H1 (cell line): ENCODE measurements around the gene GATA5. TPM values are rescaled to one million over a fixed set of nuclear protein-coding genes. Genes with fewer than 3 reads are reported as not detected.

ENCODE experiments used
- CTCF ChIA-PET: fragments of 300-600 bp; sonication (Branson Sonifier 250); formaldehyde crosslinking; loops from one replicate; lab custom pipeline; 2021; ENCODE audit not compliant: partially characterized antibody; lab: Charles Lee
- POLR2A ChIA-PET: fragments of 300-600 bp; sonication (Branson Sonifier 250); formaldehyde crosslinking; loops from one replicate; lab custom pipeline; 2021; ENCODE audit warnings: inconsistent platforms; ENCODE audit not compliant: partially characterized antibody; lab: Charles Lee
- DNase-seq, 2 experiments: peaks; one replicate each; pipeline versions ENCODE4 v3.0.0 to v3.0.0-alpha.2; 2010 to 2022; ENCODE audit warnings: low spot score in 2 of 2, low read depth in 1 of 2, mixed read lengths in 1 of 2
- FAIRE-seq: peaks from 2 replicates; lab custom pipeline; 2011; peaks lifted over from hg19 to GRCh38; lab: Jason Lieb, UNC
- H2AFZ ChIP-seq: 2 replicates; pipeline ENCODE4 v1.8.1; 2012; ENCODE audit warnings: low read length, inconsistent platforms
- H2AK5ac ChIP-seq: 2 replicates; pipeline ENCODE4 v1.6.1; 2013; ENCODE audit warnings: low read depth, low read length
- H2BK120ac ChIP-seq: replicated peaks from 2 replicates; pipeline ENCODE3; 2013; ENCODE audit warnings: low read depth, low read length, inconsistent platforms
- H2BK12ac ChIP-seq: 2 replicates; pipeline ENCODE4 v1.6.1; 2013; ENCODE audit warnings: low read depth, low read length
- H2BK15ac ChIP-seq: 2 replicates; pipeline ENCODE4 v1.6.1; 2013; ENCODE audit warnings: low read length
- H2BK20ac ChIP-seq: 2 replicates; pipeline ENCODE4 v1.6.1; 2013; ENCODE audit warnings: low read length
- H2BK5ac ChIP-seq: 2 replicates; pipeline ENCODE4 v1.6.1; 2013; ENCODE audit warnings: low read depth, low read length
- H3K14ac ChIP-seq: 2 replicates; pipeline ENCODE4 v1.6.1; 2013; ENCODE audit warnings: inconsistent platforms; ENCODE audit not compliant: insufficient read length
- H3K18ac ChIP-seq: 2 replicates; pipeline ENCODE4 v1.6.1; 2013; ENCODE audit warnings: low read length; ENCODE audit errors: extremely low read depth
- H3K23ac ChIP-seq: 2 replicates; pipeline ENCODE4 v1.6.1; 2013; ENCODE audit warnings: inconsistent platforms; ENCODE audit not compliant: insufficient read length
- H3K23me2 ChIP-seq: 2 replicates; pipeline ENCODE4 v1.6.1; 2013; ENCODE audit warnings: low read depth, low read length
- H3K27ac ChIP-seq: 2 replicates; pipeline ENCODE4 v1.6.1; 2011; ENCODE audit warnings: low read depth, low read length, inconsistent platforms
- H3K27me3 ChIP-seq, 4 experiments: replicated peaks in 1 of 4; 1 replicate in 1 of 4; 2 replicates in 3 of 4; pipeline versions ENCODE4 v1.6.1 to v1.8.1; 2011 to 2013; ENCODE audit warnings: low read length in 3 of 4, mild to moderate bottlenecking in 3 of 4, inconsistent platforms in 2 of 4, mixed read lengths in 2 of 4, moderate library complexity in 1 of 4; ENCODE audit not compliant: control insufficient read depth in 3 of 4, insufficient read depth in 3 of 4; ENCODE audit errors: extremely low read depth in 1 of 4
- H3K36me3 ChIP-seq, 4 experiments: 2 replicates each; pipeline versions ENCODE4 v1.6.1 to v1.8.1; 2011 to 2013; ENCODE audit warnings: mild to moderate bottlenecking in 4 of 4, low read length in 3 of 4, moderate library complexity in 2 of 4, control low read depth in 1 of 4, inconsistent platforms in 1 of 4; ENCODE audit not compliant: insufficient read depth in 4 of 4, control insufficient read depth in 2 of 4
- H3K4ac ChIP-seq: replicated peaks from 2 replicates; pipeline ENCODE3; 2013; ENCODE audit warnings: low read length, low read depth, mixed read lengths, inconsistent platforms; ENCODE audit not compliant: insufficient read length
- H3K4me1 ChIP-seq, 4 experiments: replicated peaks in 1 of 4; 1 replicate in 1 of 4; 2 replicates in 3 of 4; pipeline versions ENCODE4 v1.6.1 to v1.8.1; 2011 to 2013; ENCODE audit warnings: low read length in 3 of 4, inconsistent platforms in 2 of 4, mixed read lengths in 1 of 4; ENCODE audit not compliant: insufficient read depth in 4 of 4, control insufficient read depth in 3 of 4
- H3K4me2 ChIP-seq, 2 experiments: 2 replicates each; pipeline versions ENCODE4 v1.6.1 to v1.8.1; 2011 to 2013; ENCODE audit warnings: low read depth in 2 of 2, low read length in 2 of 2, control low read depth in 1 of 2, inconsistent platforms in 1 of 2, mild to moderate bottlenecking in 1 of 2; ENCODE audit not compliant: insufficient read depth in 1 of 2
- H3K4me3 ChIP-seq, 4 experiments: fragments of 200-600, 300-600 bp in 1 of 4; sonication (generic), shearing (Covaris generic), sonication (Bioruptor Twin) in 1 of 4; 2 replicates each; pipeline versions ENCODE4 v1.5.1 to v1.8.1; 2011 to 2016; ENCODE audit warnings: low read length in 4 of 4, low read depth in 3 of 4, control low read depth in 2 of 4, inconsistent platforms in 2 of 4, mild to moderate bottlenecking in 2 of 4, mixed read lengths in 1 of 4, moderate library complexity in 1 of 4; ENCODE audit not compliant: insufficient read depth in 2 of 4; ENCODE audit errors: extremely low read depth in 1 of 4
- H3K56ac ChIP-seq: replicated peaks from 2 replicates; pipeline ENCODE3; 2013; ENCODE audit warnings: low read depth, mild to moderate bottlenecking, mixed read lengths, low read length, inconsistent platforms; ENCODE audit not compliant: insufficient read length
- H3K79me1 ChIP-seq: 2 replicates; pipeline ENCODE4 v1.6.1; 2013; ENCODE audit warnings: low read depth, low read length, control low read depth
- H3K79me2 ChIP-seq, 2 experiments: 2 replicates each; pipeline versions ENCODE4 v1.6.1 to v1.8.1; 2012 to 2013; ENCODE audit warnings: low read length in 2 of 2, mild to moderate bottlenecking in 2 of 2, inconsistent platforms in 1 of 2; ENCODE audit not compliant: insufficient read depth in 2 of 2, control insufficient read depth in 1 of 2
- H3K9ac ChIP-seq, 4 experiments: replicated peaks in 1 of 4; 1 replicate in 1 of 4; 2 replicates in 3 of 4; pipeline versions ENCODE4 v1.6.1 to v1.8.1; 2011 to 2013; ENCODE audit warnings: low read depth in 3 of 4, low read length in 3 of 4, control low read depth in 2 of 4, mild to moderate bottlenecking in 2 of 4, moderate library complexity in 2 of 4, inconsistent platforms in 1 of 4; ENCODE audit errors: extremely low read depth in 1 of 4
- H3K9me3 ChIP-seq, 2 experiments: 2 replicates each; pipeline versions ENCODE4 v1.6.1 to v1.8.1; 2012 to 2013; ENCODE audit warnings: mild to moderate bottlenecking in 2 of 2, moderate library complexity in 2 of 2, control low read depth in 1 of 2, inconsistent platforms in 1 of 2, low read depth in 1 of 2, low read length in 1 of 2, mixed read lengths in 1 of 2; ENCODE audit not compliant: insufficient read depth in 2 of 2
- H4K20me1 ChIP-seq, 2 experiments: replicated peaks in 1 of 2; 2 replicates each; pipeline versions ENCODE3 to v1.8.1; 2011 to 2013; ENCODE audit warnings: inconsistent platforms in 2 of 2, low read length in 2 of 2, mild to moderate bottlenecking in 1 of 2; ENCODE audit not compliant: insufficient read depth in 2 of 2, control insufficient read depth in 1 of 2
- H4K5ac ChIP-seq: 2 replicates; pipeline ENCODE4 v1.6.1; 2013; ENCODE audit warnings: low read length, low read depth, mixed read lengths, inconsistent platforms; ENCODE audit not compliant: insufficient read length
- H4K8ac ChIP-seq: 2 replicates; pipeline ENCODE4 v1.8.0; 2013; ENCODE audit warnings: mild to moderate bottlenecking, moderate library complexity, low read length, inconsistent platforms; ENCODE audit not compliant: insufficient read depth; ENCODE audit errors: extremely low read depth
- H4K91ac ChIP-seq: replicated peaks from 2 replicates; pipeline ENCODE3; 2013; ENCODE audit warnings: low read length, mixed read lengths, inconsistent platforms; ENCODE audit not compliant: insufficient read length
- KDM4A ChIP-seq: IDR thresholded peaks from one replicate; pipeline ENCODE4 v1.7.1; 2012; ENCODE audit warnings: low read depth, mild to moderate bottlenecking, moderate library complexity, low read length, inconsistent platforms; ENCODE audit not compliant: severe bottlenecking
- POLR2AphosphoS5 ChIP-seq: IDR thresholded peaks from 2 replicates; pipeline ENCODE4 v1.6.1; 2011; ENCODE audit warnings: low read depth, low read length
- RBBP5 ChIP-seq: IDR thresholded peaks from 2 replicates; pipeline ENCODE4 v1.7.1; 2012; ENCODE audit warnings: low read depth, mild to moderate bottlenecking, inconsistent platforms, low read length, moderate library complexity, borderline replicate concordance
- SUZ12 ChIP-seq: fragments of 200-600 bp; sonication (generic); IDR thresholded peaks from 2 replicates; pipeline ENCODE4 v1.6.1; 2012; ENCODE audit warnings: mild to moderate bottlenecking, inconsistent platforms, low read length, moderate library complexity, mixed read lengths
- WGBS, 2 experiments: shearing (Covaris generic) in 1 of 2; methylation state at CpG; one replicate each; pipeline versions ENCODE4 v1.1.6 to v1.1.7; 2013 to 2015; ENCODE audit warnings: low lambda C conversion rate in 2 of 2, mixed read lengths in 2 of 2, inconsistent platforms in 1 of 2, low coverage in 1 of 2, missing lambda C conversion rate in 1 of 2; ENCODE audit not compliant: insufficient replicate concordance in 2 of 2, insufficient coverage in 1 of 2, insufficient read length in 1 of 2; ENCODE audit errors: extremely low coverage in 1 of 2, missing lambda C conversion rate in 1 of 2; 5-methylcytosine and 5-hydroxymethylcytosine counted together
- polyA plus RNA-seq, 7 experiments: library from polyadenylated mRNA; depleted of rRNA in 3 of 7; stranded (reverse) in 5 of 7; unstranded in 2 of 7; fragments of >200 nt in 5 of 7; fragments of 200-250 nt in 2 of 7; gene quantifications; 1 replicate in 5 of 7; 2 replicates in 1 of 7; 4 replicates in 1 of 7; pipeline versions ENCODE4 v1.2.1 to v1.2.3, GENCODE V29; 2011 to 2013; ENCODE audit warnings: missing spikeins in 2 of 7, mixed read lengths in 2 of 7
- total RNA-seq: library from RNA; stranded (reverse); fragmentation: NEBNext Ultra II Directional; extraction: Animal tissue kit (Norgen Biotek cat#: 25700); gene quantifications from 2 replicates; pipeline ENCODE4 v1.2.1, GENCODE V29; 2021

Gene GATA5
- total and polyA plus RNA-seq, 2 of the 8 experiments (the other 6 are each of a cell fraction or from before 2014, with no cell fraction given), result 0.08 to 0.11 TPM

DNA sequence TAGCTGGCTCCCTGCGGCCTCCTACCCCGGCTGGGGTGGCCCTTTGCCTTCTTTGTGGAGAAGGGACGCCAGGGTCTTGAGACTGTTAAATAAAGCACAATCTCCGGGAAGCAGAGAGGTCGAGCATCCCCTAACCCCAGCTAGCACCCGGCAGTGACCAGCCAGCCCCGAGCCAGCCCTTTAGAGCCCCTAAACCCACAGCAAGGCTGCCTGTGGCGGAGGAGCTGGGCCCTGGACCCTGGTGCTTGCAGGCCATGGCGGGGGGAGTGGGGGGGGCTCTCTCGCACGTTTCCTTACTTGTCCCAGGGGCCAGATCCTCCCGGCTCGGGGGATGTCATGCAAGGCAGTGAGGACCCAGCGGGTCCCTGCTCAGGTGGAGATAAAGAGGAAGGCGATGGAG is 49.2 kb upstream of the GATA5 start:
- 70% methylated on average over 15 of the region's 15 CpGs; no CpG with 5 or more reads in 1 of the 2 experiments for WGBS, 2 experiments
- H2BK120ac ChIP-seq, result no peak overlapping the region
- 0 out of 8 replicates have a peak overlapping the region, but pooled peaks of 1 of the 4 experiments have one; percentile 29 for H3K4me3 ChIP-seq
- peaks cover 0 to 17% (median 11%) of the 10 kb centered on the region in 4 experiments; a peak in 6 of 7 replicates for H3K4me1 ChIP-seq
- no peak overlapping the region for H3K23ac ChIP-seq
- H3K27me3 ChIP-seq, result no peaks in the 10 kb centered on the region
- H2BK12ac ChIP-seq, result peak overlapping the region; percentile 80; the same call in 1 of the 2 replicates
- H2AFZ ChIP-seq, result peak overlapping the region; percentile 24; the same call in 1 of the 2 replicates
- no peak overlapping the region for H3K9ac ChIP-seq
- TF ChIP-seq SUZ12 (no peak), KDM4A (no peak), POLR2AphosphoS5 (no peak), RBBP5 (0 out of 2 replicates have a peak, but pooled peaks have one; percentile 9)
- 0 out of 2 replicates have a peak overlapping the region, but pooled peaks have one; percentile 72 for H2BK20ac ChIP-seq
- no peak overlapping the region for H2BK15ac ChIP-seq
- peak overlapping the region; percentile 71; the same call in 1 of the 2 replicates for H2BK5ac ChIP-seq
- no peak overlapping the region for H3K56ac ChIP-seq
- no peaks in the 10 kb centered on the region for H3K36me3 ChIP-seq
- H2AK5ac ChIP-seq, result no peak overlapping the region
- H3K79me1 ChIP-seq, result no peaks in the 10 kb centered on the region
- H3K4ac ChIP-seq, result no peak overlapping the region
- peak overlapping the region; percentile 25 for H4K5ac ChIP-seq
- no peaks in the 10 kb centered on the region for H4K20me1 ChIP-seq
- POLR2A ChIA-PET, result interaction anchor here (1.1 to 2.4 kb wide), 2 partner anchors 14 to 17 kb away, joined by 3 to 9 read pairs; no protein-coding TSS in a partner anchor
- H3K27ac ChIP-seq, result no peak overlapping the region
- 0 out of 2 replicates have a peak, but pooled peaks cover 1% of the 10 kb centered on the region for H3K23me2 ChIP-seq
- CTCF ChIA-PET, result interaction anchor here (0.7 to 4.1 kb wide), 7 partner anchors 9 to 267 kb away, joined by 3 to 14 read pairs (median 4); no protein-coding TSS in a partner anchor
- no peak overlapping the region; the same call in 1 of the 2 replicates for H3K18ac ChIP-seq
- H3K4me2 ChIP-seq, result peak overlapping the region; percentile 16 to 51; a peak in 1 of 4 replicates
- FAIRE-seq, result no peak
- no peak overlapping the region for H3K14ac ChIP-seq
- H3K9me3 ChIP-seq, result no peaks in the 10 kb centered on the region
- H4K91ac ChIP-seq, result peak overlapping the region; percentile 44
- no peak overlapping the region; the same call in 1 of the 2 replicates for H4K8ac ChIP-seq
- DNase-seq, result no peak
- H3K79me2 ChIP-seq, result no peaks in the 10 kb centered on the region
